DND-41 (cell line): ENCODE results near the gene FAM72C.
"Not testable (repeated sequence)": the region's sequence is repeated elsewhere in the genome, so short reads cannot be mapped to it uniquely, and the experiment has no call there.

Experiments used
- EZH2 ChIP-seq: IDR thresholded peaks from 3 replicates; pipeline ENCODE4 v1.6.1; 2012; ENCODE audit warnings: borderline replicate concordance, low read depth, mild to moderate bottlenecking, moderate library complexity, low read length, inconsistent platforms; ENCODE audit not compliant: severe bottlenecking
- TF ChIP-seq, protein P1 (sequence below): IDR thresholded peaks from 2 replicates; pipeline ENCODE4 v1.5.1; 2012; ENCODE audit warnings: borderline replicate concordance, low read length, moderate library complexity, mild to moderate bottlenecking; ENCODE audit not compliant: poor library complexity, severe bottlenecking; ENCODE audit errors: extremely low read depth

DNA sequence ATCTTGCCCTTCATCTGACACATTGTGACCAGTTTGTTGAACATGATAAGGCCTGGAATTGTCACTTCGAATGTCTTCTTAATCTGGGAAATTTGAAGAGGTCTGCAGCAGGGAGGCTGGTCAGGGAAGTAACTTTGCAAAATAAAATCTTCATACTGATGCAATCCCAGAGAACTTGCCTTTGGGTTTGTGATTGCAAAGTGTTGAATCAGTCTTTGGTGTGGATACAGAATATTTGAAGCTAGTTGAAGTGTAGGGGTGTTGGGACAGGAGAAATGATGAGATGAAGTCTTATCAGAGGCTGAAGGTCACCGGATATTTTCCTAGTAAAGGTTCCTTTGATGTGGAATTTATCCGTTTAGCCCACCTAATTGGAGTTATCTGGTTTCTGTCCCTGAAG is 42.7 kb upstream of the FAM72C start:
- TF ChIP-seq, protein P1, sequence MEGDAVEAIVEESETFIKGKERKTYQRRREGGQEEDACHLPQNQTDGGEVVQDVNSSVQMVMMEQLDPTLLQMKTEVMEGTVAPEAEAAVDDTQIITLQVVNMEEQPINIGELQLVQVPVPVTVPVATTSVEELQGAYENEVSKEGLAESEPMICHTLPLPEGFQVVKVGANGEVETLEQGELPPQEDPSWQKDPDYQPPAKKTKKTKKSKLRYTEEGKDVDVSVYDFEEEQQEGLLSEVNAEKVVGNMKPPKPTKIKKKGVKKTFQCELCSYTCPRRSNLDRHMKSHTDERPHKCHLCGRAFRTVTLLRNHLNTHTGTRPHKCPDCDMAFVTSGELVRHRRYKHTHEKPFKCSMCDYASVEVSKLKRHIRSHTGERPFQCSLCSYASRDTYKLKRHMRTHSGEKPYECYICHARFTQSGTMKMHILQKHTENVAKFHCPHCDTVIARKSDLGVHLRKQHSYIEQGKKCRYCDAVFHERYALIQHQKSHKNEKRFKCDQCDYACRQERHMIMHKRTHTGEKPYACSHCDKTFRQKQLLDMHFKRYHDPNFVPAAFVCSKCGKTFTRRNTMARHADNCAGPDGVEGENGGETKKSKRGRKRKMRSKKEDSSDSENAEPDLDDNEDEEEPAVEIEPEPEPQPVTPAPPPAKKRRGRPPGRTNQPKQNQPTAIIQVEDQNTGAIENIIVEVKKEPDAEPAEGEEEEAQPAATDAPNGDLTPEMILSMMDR, result not testable (repeated sequence)
- not testable (repeated sequence) for TF ChIP-seq EZH2
